ENCODE data around the gene PARPBP. TPM values are rescaled to one million over a fixed set of nuclear protein-coding genes. Genes with fewer than 3 reads are reported as not detected.

Gene PARPBP
- total and polyA plus RNA-seq, 4 donors = 0.32 to 24.9 (median 0.60) TPM

DNA sequence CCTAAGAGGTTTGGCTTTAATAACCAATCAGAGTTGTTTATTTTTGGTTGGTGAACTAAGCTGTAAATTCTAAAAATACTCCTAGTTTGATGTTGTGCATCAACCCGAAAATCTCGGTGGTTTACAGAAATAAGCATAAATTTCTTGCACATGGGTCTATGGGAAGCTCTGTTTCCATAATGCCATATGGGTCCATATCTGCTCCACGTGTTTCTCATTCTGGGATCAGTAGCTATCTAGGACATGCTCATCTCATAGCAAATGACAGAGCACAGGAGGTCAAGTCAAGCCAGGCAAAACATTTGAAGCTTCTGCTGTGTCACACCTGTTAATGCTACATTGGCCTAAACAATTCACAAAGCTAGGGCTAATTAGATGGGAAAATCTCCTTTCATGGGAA is 23.1 kb upstream of the PARPBP start (continued):
- TF ChIP-seq, protein P1, sequence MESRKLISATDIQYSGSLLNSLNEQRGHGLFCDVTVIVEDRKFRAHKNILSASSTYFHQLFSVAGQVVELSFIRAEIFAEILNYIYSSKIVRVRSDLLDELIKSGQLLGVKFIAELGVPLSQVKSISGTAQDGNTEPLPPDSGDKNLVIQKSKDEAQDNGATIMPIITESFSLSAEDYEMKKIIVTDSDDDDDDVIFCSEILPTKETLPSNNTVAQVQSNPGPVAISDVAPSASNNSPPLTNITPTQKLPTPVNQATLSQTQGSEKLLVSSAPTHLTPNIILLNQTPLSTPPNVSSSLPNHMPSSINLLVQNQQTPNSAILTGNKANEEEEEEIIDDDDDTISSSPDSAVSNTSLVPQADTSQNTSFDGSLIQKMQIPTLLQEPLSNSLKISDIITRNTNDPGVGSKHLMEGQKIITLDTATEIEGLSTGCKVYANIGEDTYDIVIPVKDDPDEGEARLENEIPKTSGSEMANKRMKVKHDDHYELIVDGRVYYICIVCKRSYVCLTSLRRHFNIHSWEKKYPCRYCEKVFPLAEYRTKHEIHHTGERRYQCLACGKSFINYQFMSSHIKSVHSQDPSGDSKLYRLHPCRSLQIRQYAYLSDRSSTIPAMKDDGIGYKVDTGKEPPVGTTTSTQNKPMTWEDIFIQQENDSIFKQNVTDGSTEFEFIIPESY (IDR thresholded peaks at IDR 0.05) = no peak
- TF ChIP-seq, protein P2, sequence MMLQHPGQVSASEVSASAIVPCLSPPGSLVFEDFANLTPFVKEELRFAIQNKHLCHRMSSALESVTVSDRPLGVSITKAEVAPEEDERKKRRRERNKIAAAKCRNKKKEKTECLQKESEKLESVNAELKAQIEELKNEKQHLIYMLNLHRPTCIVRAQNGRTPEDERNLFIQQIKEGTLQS (IDR thresholded peaks at IDR 0.05) = no peak
- TF ChIP-seq SP1 (IDR thresholded peaks at IDR 0.05) = no peak
- TF ChIP-seq JUND (IDR thresholded peaks at IDR 0.05) = no peak
- TF ChIP-seq YY1 (IDR thresholded peaks at IDR 0.05) = no peak
- TF ChIP-seq EGR1 (IDR thresholded peaks at IDR 0.05; ENCODE audit: low read depth in 2 of 2) = no peak
- TF ChIP-seq HNF4A (conservative IDR thresholded peaks at IDR 0.05) = no peak
- no peak for TF ChIP-seq RAD21 (IDR thresholded peaks at IDR 0.05)
- TF ChIP-seq NR2F2 (IDR thresholded peaks at IDR 0.05) = no peak

DNA sequence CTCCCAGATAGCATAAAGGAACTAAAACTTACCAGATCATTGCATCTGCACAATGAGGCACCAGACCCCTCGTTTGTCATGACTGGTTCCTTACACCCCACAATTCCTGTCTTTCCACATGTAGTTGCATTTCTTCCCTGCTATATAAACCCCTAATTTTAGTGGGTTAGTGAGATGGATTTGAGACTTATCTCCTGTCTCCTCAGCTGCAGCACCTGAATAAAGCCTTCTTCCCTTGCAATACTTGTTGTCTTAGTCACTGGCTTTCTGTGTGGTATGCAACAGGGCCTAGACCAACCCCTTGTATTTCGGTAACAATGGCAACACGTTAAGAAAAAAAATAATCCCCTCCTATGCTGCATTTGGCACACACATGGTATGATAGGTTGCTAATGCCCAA is 13.1 kb upstream of the PARPBP start:
- H3K27me3 ChIP-seq (ENCODE audit: control insufficient read depth in 4 of 4, insufficient read depth in 4 of 4, low read length in 3 of 4) = no peaks in the 10 kb centered on the region
- peaks cover 5 to 37% (median 27%) of the 10 kb centered on the region in 4 donors for H3K36me3 ChIP-seq (ENCODE audit: control insufficient read depth in 4 of 4, insufficient read depth in 3 of 4, low read depth in 1 of 4, low read length in 3 of 4)
- no peak overlapping the region for H3K27ac ChIP-seq (ENCODE audit: low read depth in 1 of 2, low read length in 2 of 2)
- H3K4me3 ChIP-seq (ENCODE audit: low read depth in 1 of 3, low read length in 3 of 3) = no peak overlapping the region
- peaks cover 0 to 5% (median 0%) of the 10 kb centered on the region in 4 donors for H3K9me3 ChIP-seq (ENCODE audit: control insufficient read depth in 4 of 4, low read length in 3 of 4)
- H3K9ac ChIP-seq (ENCODE audit: low read depth in 1 of 2, low read length in 2 of 2) = no peak overlapping the region
- DNase-seq (ENCODE audit: low spot score) = no peak
- H3K4me1 ChIP-seq (ENCODE audit: control insufficient read depth in 4 of 4, insufficient read depth in 4 of 4, low read length in 3 of 4) = no peaks in the 10 kb centered on the region
- 96% methylated on average over 3 of the region's 3 CpGs for WGBS
- TF ChIP-seq HNF4A (conservative IDR thresholded peaks at IDR 0.05) (no peak), NR2F2 (IDR thresholded peaks at IDR 0.05) (no peak), TAF1 (conservative IDR thresholded peaks at IDR 0.05) (no peak), RAD21 (IDR thresholded peaks at IDR 0.05) (no peak)

DNA sequence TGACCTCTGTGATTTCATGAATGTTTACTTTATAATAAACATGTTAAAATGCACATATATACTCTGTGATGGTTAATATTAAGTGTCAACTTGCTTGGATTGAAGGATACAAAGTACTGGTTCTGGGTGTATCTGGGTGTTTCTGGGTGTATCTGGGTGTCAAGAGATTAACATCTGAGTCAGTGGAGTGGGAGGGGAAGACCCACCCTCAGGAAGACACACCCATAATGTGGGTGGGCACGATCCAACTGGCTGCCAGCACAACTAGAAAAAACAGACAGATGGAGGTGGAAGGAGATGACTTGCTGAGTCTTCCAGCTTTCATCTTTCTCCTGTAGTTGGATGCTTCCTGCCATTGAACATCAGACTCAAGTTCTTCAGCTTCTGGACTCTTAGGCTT is 12.0 kb upstream of the PARPBP start:
- H3K27ac ChIP-seq (ENCODE audit: low read depth in 1 of 2, low read length in 2 of 2) = no peak overlapping the region
- 96% methylated on average over 1 of the region's 1 CpG for WGBS
- TF ChIP-seq EGR1 (IDR thresholded peaks at IDR 0.05; ENCODE audit: low read depth in 2 of 2) (no peak), FOXA1 (IDR thresholded peaks at IDR 0.05) (no peak), SP1 (IDR thresholded peaks at IDR 0.05) (no peak), FOXA2 (IDR thresholded peaks at IDR 0.05) (no peak), HNF4A (conservative IDR thresholded peaks at IDR 0.05) (no peak), TAF1 (conservative IDR thresholded peaks at IDR 0.05) (no peak), RXRA (IDR thresholded peaks at IDR 0.05) (no peak), REST (IDR thresholded peaks at IDR 0.05) (no peak)
- TF ChIP-seq, protein P3, sequence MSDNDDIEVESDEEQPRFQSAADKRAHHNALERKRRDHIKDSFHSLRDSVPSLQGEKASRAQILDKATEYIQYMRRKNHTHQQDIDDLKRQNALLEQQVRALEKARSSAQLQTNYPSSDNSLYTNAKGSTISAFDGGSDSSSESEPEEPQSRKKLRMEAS (IDR thresholded peaks at IDR 0.05) = no peak
- peaks cover 5 to 37% (median 27%) of the 10 kb centered on the region in 4 donors for H3K36me3 ChIP-seq (ENCODE audit: control insufficient read depth in 4 of 4, insufficient read depth in 3 of 4, low read depth in 1 of 4, low read length in 3 of 4)
- DNase-seq (ENCODE audit: low spot score) = no peak
- no peaks in the 10 kb centered on the region for H3K27me3 ChIP-seq (ENCODE audit: control insufficient read depth in 4 of 4, insufficient read depth in 4 of 4, low read length in 3 of 4)
- no peak overlapping the region for H3K4me3 ChIP-seq (ENCODE audit: low read depth in 1 of 3, low read length in 3 of 3)
- no peak overlapping the region for H3K9ac ChIP-seq (ENCODE audit: low read depth in 1 of 2, low read length in 2 of 2)
- peaks cover 0 to 5% (median 0%) of the 10 kb centered on the region in 4 donors for H3K9me3 ChIP-seq (ENCODE audit: control insufficient read depth in 4 of 4, low read length in 3 of 4)
- no peaks in the 10 kb centered on the region for H3K4me1 ChIP-seq (ENCODE audit: control insufficient read depth in 4 of 4, insufficient read depth in 4 of 4, low read length in 3 of 4)

Measured in liver (tissue), 9 donors.